PC-9 (cell line): Measurements from ENCODE around the gene LRRTM4.

Source experiments
- EZH2 ChIP-seq: fragments of 200-600 bp; sonication (generic); IDR thresholded peaks from 2 replicates; pipeline ENCODE4 v1.8.0; 2017; ENCODE audit warnings: antibody characterized with exemption, low read depth
- TF ChIP-seq, protein P1 (sequence below): fragments of 200-600 bp; sonication (generic); conservative IDR thresholded peaks from 2 replicates; pipeline ENCODE4 v1.6.1; 2017; ENCODE audit warnings: mixed run types, antibody characterized with exemption, mild to moderate bottlenecking, moderate library complexity

DNA sequence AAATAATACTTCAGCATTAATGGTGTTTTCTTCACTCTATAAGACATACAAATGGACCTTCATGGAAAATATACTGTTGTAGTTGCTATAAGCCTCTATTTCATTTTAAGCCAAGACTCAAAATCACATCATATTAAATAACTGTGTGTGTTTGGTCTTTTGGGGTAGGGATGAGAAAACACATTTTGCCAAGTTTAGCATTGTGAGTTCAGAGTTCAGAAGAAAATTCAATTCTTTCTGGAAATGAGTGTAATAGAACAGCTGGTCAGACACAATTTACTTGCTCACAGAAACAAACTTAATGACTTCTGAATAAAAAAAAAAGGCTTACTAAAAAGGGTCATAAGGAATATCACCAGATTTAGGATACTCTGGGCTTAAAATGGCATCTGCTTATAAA is 149.5 kb downstream of the LRRTM4 start:
- TF ChIP-seq, protein P1, sequence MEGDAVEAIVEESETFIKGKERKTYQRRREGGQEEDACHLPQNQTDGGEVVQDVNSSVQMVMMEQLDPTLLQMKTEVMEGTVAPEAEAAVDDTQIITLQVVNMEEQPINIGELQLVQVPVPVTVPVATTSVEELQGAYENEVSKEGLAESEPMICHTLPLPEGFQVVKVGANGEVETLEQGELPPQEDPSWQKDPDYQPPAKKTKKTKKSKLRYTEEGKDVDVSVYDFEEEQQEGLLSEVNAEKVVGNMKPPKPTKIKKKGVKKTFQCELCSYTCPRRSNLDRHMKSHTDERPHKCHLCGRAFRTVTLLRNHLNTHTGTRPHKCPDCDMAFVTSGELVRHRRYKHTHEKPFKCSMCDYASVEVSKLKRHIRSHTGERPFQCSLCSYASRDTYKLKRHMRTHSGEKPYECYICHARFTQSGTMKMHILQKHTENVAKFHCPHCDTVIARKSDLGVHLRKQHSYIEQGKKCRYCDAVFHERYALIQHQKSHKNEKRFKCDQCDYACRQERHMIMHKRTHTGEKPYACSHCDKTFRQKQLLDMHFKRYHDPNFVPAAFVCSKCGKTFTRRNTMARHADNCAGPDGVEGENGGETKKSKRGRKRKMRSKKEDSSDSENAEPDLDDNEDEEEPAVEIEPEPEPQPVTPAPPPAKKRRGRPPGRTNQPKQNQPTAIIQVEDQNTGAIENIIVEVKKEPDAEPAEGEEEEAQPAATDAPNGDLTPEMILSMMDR, result no peak
- TF ChIP-seq EZH2, result no peak
